ENCODE results near the gene NR2F6. TPM values are rescaled to one million over a fixed set of nuclear protein-coding genes. Genes with fewer than 3 reads are reported as not detected.

NR2F6 gene
- total RNA-seq, 1 donor from 2014 or later = 72.8 TPM

DNA sequence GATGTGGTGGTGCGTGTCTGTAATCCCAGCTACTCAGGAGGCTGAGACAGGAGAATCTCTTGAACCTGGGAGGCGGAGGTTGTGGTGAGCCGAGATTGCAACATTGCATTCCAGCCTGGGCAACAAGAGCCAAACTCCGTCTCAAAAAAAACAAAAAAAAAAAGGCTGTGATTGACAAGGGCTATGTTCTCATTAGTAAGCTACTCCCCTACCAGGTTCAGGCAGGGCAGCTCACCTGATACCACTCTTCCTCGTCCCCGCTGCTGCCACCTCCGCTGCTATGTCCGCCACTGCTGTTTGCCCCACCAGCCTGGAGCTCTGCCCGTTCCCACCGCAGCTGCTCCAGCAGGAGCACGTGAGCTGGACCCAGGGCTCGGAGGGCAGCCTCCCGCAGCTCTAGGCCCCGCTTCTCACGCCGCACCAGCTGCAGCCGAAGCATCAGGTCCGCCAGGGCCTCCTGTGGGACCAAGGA lies 9.5 kb upstream of the NR2F6 start:
- Mint-ChIP-seq H3K4me1 (ENCODE audit: low read depth, unreplicated experiment) (no peaks in the 10 kb centered on the region), H3K27ac (ENCODE audit: unreplicated experiment) (no peak overlapping the region), H3K36me3 (ENCODE audit: low read depth, unreplicated experiment) (no peaks in the 10 kb centered on the region), H3K4me3 (ENCODE audit: unreplicated experiment) (peak overlapping the region; percentile 64), H3K9me3 (ENCODE audit: unreplicated experiment) (no peaks in the 10 kb centered on the region), H3K27me3 (ENCODE audit: low read depth, unreplicated experiment) (peaks cover 9% of the 10 kb centered on the region)
- Histone ChIP-seq H3K27me3 (ENCODE audit: insufficient read depth, low read length) (no peaks in the 10 kb centered on the region), H3K9me3 (ENCODE audit: insufficient read depth, low read depth, low read length) (peaks cover 10% of the 10 kb centered on the region), H3K4me3 (ENCODE audit: insufficient read depth, low read depth, low read length) (no peak overlapping the region), H3K27ac (ENCODE audit: low read depth, low read length) (no peak overlapping the region), H3K79me2 (ENCODE audit: insufficient read depth, low read length) (no peaks in the 10 kb centered on the region), H4K20me1 (ENCODE audit: insufficient read depth, low read length) (no peaks in the 10 kb centered on the region), H3K9ac (ENCODE audit: low read length) (no peak overlapping the region), H3K4me1 (ENCODE audit: insufficient read depth, low read length) (no peaks in the 10 kb centered on the region), H3K36me3 (ENCODE audit: insufficient read depth, low read length) (no peaks in the 10 kb centered on the region), H2AFZ (ENCODE audit: low read depth, low read length) (no peak overlapping the region), H3K4me2 (ENCODE audit: low read length) (no peak overlapping the region)
- TF ChIP-seq EZH2 (IDR thresholded peaks at IDR 0.05; ENCODE audit: insufficient read depth, low read length) = no peak
- TF ChIP-seq, protein P1, sequence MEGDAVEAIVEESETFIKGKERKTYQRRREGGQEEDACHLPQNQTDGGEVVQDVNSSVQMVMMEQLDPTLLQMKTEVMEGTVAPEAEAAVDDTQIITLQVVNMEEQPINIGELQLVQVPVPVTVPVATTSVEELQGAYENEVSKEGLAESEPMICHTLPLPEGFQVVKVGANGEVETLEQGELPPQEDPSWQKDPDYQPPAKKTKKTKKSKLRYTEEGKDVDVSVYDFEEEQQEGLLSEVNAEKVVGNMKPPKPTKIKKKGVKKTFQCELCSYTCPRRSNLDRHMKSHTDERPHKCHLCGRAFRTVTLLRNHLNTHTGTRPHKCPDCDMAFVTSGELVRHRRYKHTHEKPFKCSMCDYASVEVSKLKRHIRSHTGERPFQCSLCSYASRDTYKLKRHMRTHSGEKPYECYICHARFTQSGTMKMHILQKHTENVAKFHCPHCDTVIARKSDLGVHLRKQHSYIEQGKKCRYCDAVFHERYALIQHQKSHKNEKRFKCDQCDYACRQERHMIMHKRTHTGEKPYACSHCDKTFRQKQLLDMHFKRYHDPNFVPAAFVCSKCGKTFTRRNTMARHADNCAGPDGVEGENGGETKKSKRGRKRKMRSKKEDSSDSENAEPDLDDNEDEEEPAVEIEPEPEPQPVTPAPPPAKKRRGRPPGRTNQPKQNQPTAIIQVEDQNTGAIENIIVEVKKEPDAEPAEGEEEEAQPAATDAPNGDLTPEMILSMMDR (IDR thresholded peaks at IDR 0.05; ENCODE audit: insufficient read depth, low read depth, low read length) = no peak
- no peak for FAIRE-seq
- DNase-seq (ENCODE audit: low read depth) = no peak

DNA sequence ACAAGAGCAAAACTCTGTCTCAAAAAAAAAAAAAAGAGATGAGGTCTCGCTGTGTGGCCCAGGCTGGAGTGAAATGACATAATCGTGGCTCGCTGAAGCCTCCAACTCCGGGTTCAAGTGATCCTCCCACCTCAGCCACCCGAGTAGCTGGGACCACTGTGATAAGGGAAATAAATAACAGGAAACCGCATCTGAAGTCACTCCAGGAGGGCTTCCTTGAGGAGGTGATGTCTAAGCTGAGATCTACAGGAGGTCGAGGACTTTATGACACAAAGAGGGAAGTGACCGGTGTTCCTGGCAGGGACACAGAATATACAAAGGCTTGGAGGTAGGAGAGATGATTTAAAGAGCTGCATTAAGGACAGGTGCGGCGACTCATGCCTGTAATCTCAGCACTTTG lies 8.9 kb upstream of the NR2F6 start:
- TF ChIP-seq EZH2 (IDR thresholded peaks at IDR 0.05; ENCODE audit: insufficient read depth, low read length) = no peak
- TF ChIP-seq, protein P1 (IDR thresholded peaks at IDR 0.05; ENCODE audit: insufficient read depth, low read depth, low read length) = no peak
- Histone ChIP-seq H3K9ac (ENCODE audit: low read length) (no peak overlapping the region), H3K27me3 (ENCODE audit: insufficient read depth, low read length) (no peaks in the 10 kb centered on the region), H3K36me3 (ENCODE audit: insufficient read depth, low read length) (no peaks in the 10 kb centered on the region), H2AFZ (ENCODE audit: low read depth, low read length) (no peak overlapping the region), H3K4me1 (ENCODE audit: insufficient read depth, low read length) (no peaks in the 10 kb centered on the region), H4K20me1 (ENCODE audit: insufficient read depth, low read length) (no peaks in the 10 kb centered on the region), H3K4me3 (ENCODE audit: insufficient read depth, low read depth, low read length) (no peak overlapping the region), H3K27ac (ENCODE audit: low read depth, low read length) (no peak overlapping the region), H3K9me3 (ENCODE audit: insufficient read depth, low read depth, low read length) (peaks cover 7% of the 10 kb centered on the region), H3K79me2 (ENCODE audit: insufficient read depth, low read length) (no peaks in the 10 kb centered on the region), H3K4me2 (ENCODE audit: low read length) (no peak overlapping the region)
- Mint-ChIP-seq H3K4me1 (ENCODE audit: low read depth, unreplicated experiment) (no peaks in the 10 kb centered on the region), H3K36me3 (ENCODE audit: low read depth, unreplicated experiment) (no peaks in the 10 kb centered on the region), H3K27me3 (ENCODE audit: low read depth, unreplicated experiment) (peaks cover 7% of the 10 kb centered on the region), H3K9me3 (ENCODE audit: unreplicated experiment) (no peaks in the 10 kb centered on the region), H3K4me3 (ENCODE audit: unreplicated experiment) (no peak overlapping the region), H3K27ac (ENCODE audit: unreplicated experiment) (no peak overlapping the region)
- DNase-seq (ENCODE audit: low read depth) = no peak
- FAIRE-seq = no peak

DNA sequence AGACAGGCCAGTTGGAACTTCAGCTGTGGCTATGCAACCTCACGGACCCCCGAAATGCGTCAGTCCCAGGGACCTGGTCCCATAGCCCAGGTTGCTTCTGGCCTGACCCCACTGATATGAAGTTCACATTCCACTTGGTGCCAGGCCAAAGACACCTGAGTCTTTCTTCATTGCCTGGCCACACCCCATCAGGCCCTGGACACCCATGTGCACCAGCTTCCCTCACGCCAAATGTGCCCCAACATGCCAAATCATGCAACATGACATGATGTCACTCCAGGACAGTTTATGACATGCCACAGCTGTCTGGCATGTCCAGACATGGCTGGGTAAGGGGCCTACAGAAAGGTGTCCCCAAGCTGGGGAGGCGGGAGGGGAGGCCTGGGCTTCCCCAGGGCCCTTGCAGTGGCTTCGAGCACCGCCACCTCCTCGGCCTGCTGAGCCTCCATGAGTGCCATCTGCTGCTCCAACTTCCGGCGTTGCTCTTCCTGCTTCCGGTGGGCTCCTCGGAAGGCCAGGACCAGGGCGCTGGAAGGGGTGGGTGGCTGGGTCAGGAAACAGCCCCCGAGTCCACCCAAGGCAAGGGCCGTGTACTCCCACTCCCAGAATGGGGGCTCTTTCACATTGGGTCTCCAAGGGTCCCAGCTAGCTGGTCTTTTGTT lies 4.3 kb upstream of the NR2F6 start:
- H3K27ac ChIP-seq (ENCODE audit: low read depth, low read length) = no peak overlapping the region
- DNase-seq (ENCODE audit: low read depth) = no peak
- H3K4me2 ChIP-seq (ENCODE audit: low read length) = no peak overlapping the region
- H3K27me3 ChIP-seq (ENCODE audit: insufficient read depth, low read length) = no peaks in the 10 kb centered on the region
- peaks cover 17% of the 10 kb centered on the region for H3K4me1 Mint-ChIP-seq (ENCODE audit: low read depth, unreplicated experiment)
- no peak for FAIRE-seq
- H3K4me3 Mint-ChIP-seq (ENCODE audit: unreplicated experiment) = no peak overlapping the region
- H3K79me2 ChIP-seq (ENCODE audit: insufficient read depth, low read length) = peaks cover 3% of the 10 kb centered on the region
- TF ChIP-seq, protein P1 (IDR thresholded peaks at IDR 0.05; ENCODE audit: insufficient read depth, low read depth, low read length) = no peak
- TF ChIP-seq EZH2 (IDR thresholded peaks at IDR 0.05; ENCODE audit: insufficient read depth, low read length) = no peak
- no peaks in the 10 kb centered on the region for H3K36me3 ChIP-seq (ENCODE audit: insufficient read depth, low read length)
- no peak overlapping the region for H3K4me3 ChIP-seq (ENCODE audit: insufficient read depth, low read depth, low read length)
- H3K4me1 ChIP-seq (ENCODE audit: insufficient read depth, low read length) = peaks cover 14% of the 10 kb centered on the region
- no peaks in the 10 kb centered on the region for H3K36me3 Mint-ChIP-seq (ENCODE audit: low read depth, unreplicated experiment)
- H3K9me3 Mint-ChIP-seq (ENCODE audit: unreplicated experiment) = no peaks in the 10 kb centered on the region
- H3K27me3 Mint-ChIP-seq (ENCODE audit: low read depth, unreplicated experiment) = no peaks in the 10 kb centered on the region
- H4K20me1 ChIP-seq (ENCODE audit: insufficient read depth, low read length) = no peaks in the 10 kb centered on the region
- no peaks in the 10 kb centered on the region for H3K9me3 ChIP-seq (ENCODE audit: insufficient read depth, low read depth, low read length)
- H3K27ac Mint-ChIP-seq (ENCODE audit: unreplicated experiment) = no peak overlapping the region
- H2AFZ ChIP-seq (ENCODE audit: low read depth, low read length) = no peak overlapping the region
- H3K9ac ChIP-seq (ENCODE audit: low read length) = no peak overlapping the region

Measured in astrocyte (in vitro differentiated cells and primary cell).